ENCODE results near the gene PRSS8. TPM values are rescaled to one million over a fixed set of nuclear protein-coding genes. Genes with fewer than 3 reads are reported as not detected.
A peak's percentile ranks its signal among the peaks of the same experiment; 100 is the strongest.

PRSS8 gene
- total RNA-seq, 1 donor from 2014 or later = 3.8 TPM

- DNase-seq (ENCODE audit: low spot score) = no peak
- peaks cover 23% of the 10 kb centered on the region for H3K36me3 Mint-ChIP-seq (ENCODE audit: low read depth, unreplicated experiment)
- H3K4me3 Mint-ChIP-seq (ENCODE audit: unreplicated experiment) = no peak overlapping the region
- H3K27ac Mint-ChIP-seq (ENCODE audit: unreplicated experiment) = peak overlapping the region; percentile 65
- no peaks in the 10 kb centered on the region for H3K9me3 Mint-ChIP-seq (ENCODE audit: unreplicated experiment)
- H3K4me1 Mint-ChIP-seq (ENCODE audit: unreplicated experiment) = peaks cover 12% of the 10 kb centered on the region
- TF ChIP-seq, protein P1, sequence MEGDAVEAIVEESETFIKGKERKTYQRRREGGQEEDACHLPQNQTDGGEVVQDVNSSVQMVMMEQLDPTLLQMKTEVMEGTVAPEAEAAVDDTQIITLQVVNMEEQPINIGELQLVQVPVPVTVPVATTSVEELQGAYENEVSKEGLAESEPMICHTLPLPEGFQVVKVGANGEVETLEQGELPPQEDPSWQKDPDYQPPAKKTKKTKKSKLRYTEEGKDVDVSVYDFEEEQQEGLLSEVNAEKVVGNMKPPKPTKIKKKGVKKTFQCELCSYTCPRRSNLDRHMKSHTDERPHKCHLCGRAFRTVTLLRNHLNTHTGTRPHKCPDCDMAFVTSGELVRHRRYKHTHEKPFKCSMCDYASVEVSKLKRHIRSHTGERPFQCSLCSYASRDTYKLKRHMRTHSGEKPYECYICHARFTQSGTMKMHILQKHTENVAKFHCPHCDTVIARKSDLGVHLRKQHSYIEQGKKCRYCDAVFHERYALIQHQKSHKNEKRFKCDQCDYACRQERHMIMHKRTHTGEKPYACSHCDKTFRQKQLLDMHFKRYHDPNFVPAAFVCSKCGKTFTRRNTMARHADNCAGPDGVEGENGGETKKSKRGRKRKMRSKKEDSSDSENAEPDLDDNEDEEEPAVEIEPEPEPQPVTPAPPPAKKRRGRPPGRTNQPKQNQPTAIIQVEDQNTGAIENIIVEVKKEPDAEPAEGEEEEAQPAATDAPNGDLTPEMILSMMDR (IDR thresholded peaks at IDR 0.05; ENCODE audit: unreplicated experiment) = no peak
- peaks cover 17% of the 10 kb centered on the region for H3K27me3 Mint-ChIP-seq (ENCODE audit: unreplicated experiment)
Measured at GRCh38 chr16:31133046-31133501, 2.5 kb downstream of the PRSS8 start.

- H3K9me3 Mint-ChIP-seq (ENCODE audit: unreplicated experiment) = no peaks in the 10 kb centered on the region
- H3K36me3 Mint-ChIP-seq (ENCODE audit: low read depth, unreplicated experiment) = peaks cover 28% of the 10 kb centered on the region
- H3K27ac Mint-ChIP-seq (ENCODE audit: unreplicated experiment) = peak overlapping the region; percentile 65
- DNase-seq (ENCODE audit: low spot score) = no peak
- TF ChIP-seq, protein P1 (IDR thresholded peaks at IDR 0.05; ENCODE audit: unreplicated experiment) = no peak
- H3K4me1 Mint-ChIP-seq (ENCODE audit: unreplicated experiment) = peaks cover 12% of the 10 kb centered on the region
- no peak overlapping the region for H3K4me3 Mint-ChIP-seq (ENCODE audit: unreplicated experiment)
- H3K27me3 Mint-ChIP-seq (ENCODE audit: unreplicated experiment) = peaks cover 17% of the 10 kb centered on the region
Measured at GRCh38 chr16:31132303-31132979, 3.1 kb downstream of the PRSS8 start.

GRCh38 chr16:31131841-31132271 is 3.7 kb downstream of the PRSS8 start:
- DNase-seq (ENCODE audit: low spot score) = no peak
- H3K36me3 Mint-ChIP-seq (ENCODE audit: low read depth, unreplicated experiment) = peaks cover 28% of the 10 kb centered on the region

GRCh38 chr16:31131416-31131815 is 4.1 kb downstream of the PRSS8 start:
- TF ChIP-seq, protein P1 (IDR thresholded peaks at IDR 0.05; ENCODE audit: unreplicated experiment) = no peak
- H3K4me3 Mint-ChIP-seq (ENCODE audit: unreplicated experiment) = no peak overlapping the region
- H3K27ac Mint-ChIP-seq (ENCODE audit: unreplicated experiment) = no peak overlapping the region
- no peaks in the 10 kb centered on the region for H3K9me3 Mint-ChIP-seq (ENCODE audit: unreplicated experiment)
- H3K36me3 Mint-ChIP-seq (ENCODE audit: low read depth, unreplicated experiment) = peaks cover 29% of the 10 kb centered on the region
- DNase-seq (ENCODE audit: low spot score) = no peak
- H3K4me1 Mint-ChIP-seq (ENCODE audit: unreplicated experiment) = peaks cover 12% of the 10 kb centered on the region
- peaks cover 13% of the 10 kb centered on the region for H3K27me3 Mint-ChIP-seq (ENCODE audit: unreplicated experiment)

More at GRCh38 chr16:31131841-31132271, 3.7 kb downstream of the PRSS8 start:
- Mint-ChIP-seq H3K27me3 (ENCODE audit: unreplicated experiment) (peaks cover 16% of the 10 kb centered on the region), H3K4me1 (ENCODE audit: unreplicated experiment) (peaks cover 12% of the 10 kb centered on the region), H3K4me3 (ENCODE audit: unreplicated experiment) (no peak overlapping the region), H3K27ac (ENCODE audit: unreplicated experiment) (no peak overlapping the region), H3K9me3 (ENCODE audit: unreplicated experiment) (no peaks in the 10 kb centered on the region)
- TF ChIP-seq, protein P1 (IDR thresholded peaks at IDR 0.05; ENCODE audit: unreplicated experiment) = no peak

DNA sequence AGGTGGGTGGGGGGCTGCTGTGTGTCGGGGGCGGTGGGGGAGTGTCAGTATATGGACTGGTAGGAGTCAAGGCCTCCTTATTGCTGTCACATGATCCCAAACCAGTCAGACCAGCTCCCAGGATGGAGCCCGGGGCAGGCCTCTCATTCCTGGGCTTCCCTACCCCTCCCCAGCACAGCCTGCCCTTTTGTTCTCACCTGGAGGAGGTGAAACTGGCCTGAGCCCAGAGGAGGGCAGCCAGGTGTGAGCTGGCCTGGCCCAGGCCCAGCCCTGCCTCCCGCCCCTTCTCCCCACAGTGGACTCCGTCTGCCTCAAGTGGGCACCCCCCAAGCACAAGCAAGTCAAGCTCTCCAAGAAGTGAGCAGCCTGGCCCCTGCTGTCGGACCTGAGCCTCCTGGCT is 4.6 kb downstream of the PRSS8 start:
- TF ChIP-seq, protein P1 (IDR thresholded peaks at IDR 0.05; ENCODE audit: unreplicated experiment) = no peak
- Mint-ChIP-seq H3K27ac (ENCODE audit: unreplicated experiment) (no peak overlapping the region), H3K27me3 (ENCODE audit: unreplicated experiment) (peaks cover 10% of the 10 kb centered on the region), H3K4me1 (ENCODE audit: unreplicated experiment) (peaks cover 8% of the 10 kb centered on the region), H3K9me3 (ENCODE audit: unreplicated experiment) (no peaks in the 10 kb centered on the region), H3K36me3 (ENCODE audit: low read depth, unreplicated experiment) (peaks cover 30% of the 10 kb centered on the region), H3K4me3 (ENCODE audit: unreplicated experiment) (no peak overlapping the region)
- no peak for DNase-seq (ENCODE audit: low spot score)

Measured in endothelial cell (in vitro differentiated cells).